Transverse colon (tissue), 4 donors: ENCODE results near the gene PUSL1.

ENCODE experiments used
- CTCF ChIP-seq, 5 experiments: fragments of 200-600 bp in 3 of 5; fragments of 450-650 bp in 2 of 5; sonication (generic) in 3 of 5; IDR thresholded peaks; 1 replicate in 2 of 5; 2 replicates in 3 of 5; pipeline ENCODE4 v1.5.1; 2016 to 2017; ENCODE audit warnings: antibody characterized with exemption in 5 of 5, inconsistent platforms in 3 of 5, mild to moderate bottlenecking in 2 of 5, moderate library complexity in 1 of 5
- POLR2AphosphoS5 ChIP-seq, 3 donors: sonication (generic); formaldehyde crosslinking; IDR thresholded peaks; one replicate each; pipeline ENCODE4 v1.6.1; 2016; ENCODE audit warnings: antibody characterized with exemption in 3 of 3

- TF ChIP-seq CTCF (IDR thresholded peaks at IDR 0.05) (no peak), POLR2AphosphoS5 (IDR thresholded peaks at IDR 0.05) (no peak)
These were observed 44.5 kb downstream of the PUSL1 start for GRCh38 chr1:1352786-1353388.
